Measurements from ENCODE around the gene PPP2R2C. TPM values are rescaled to one million over a fixed set of nuclear protein-coding genes. Genes with fewer than 3 reads are reported as not detected.

The PPP2R2C gene
- polyA plus RNA-seq, 1 donor (not counting 4 experiments of a cell fraction or from before 2014, with no cell fraction given): 12.3 TPM

DNA sequence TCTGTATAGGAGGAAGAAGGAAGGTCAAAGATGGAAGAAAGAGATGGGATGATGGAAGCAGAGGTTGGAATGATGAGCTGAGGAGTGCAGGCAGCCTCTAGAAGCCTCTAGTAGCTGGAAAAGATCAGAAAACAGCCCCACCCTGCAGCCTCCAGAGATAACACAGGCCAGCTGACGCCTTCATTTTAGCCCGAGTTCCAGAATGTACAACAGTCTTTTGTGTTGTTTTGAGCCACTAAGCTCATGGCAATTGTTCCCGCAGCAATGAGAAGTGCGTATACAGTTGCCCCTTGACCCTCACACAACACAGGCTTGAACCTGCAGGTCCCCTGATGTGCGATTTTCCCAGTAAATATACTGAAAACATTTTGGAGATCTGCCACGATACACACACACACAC is 130.7 kb downstream of the PPP2R2C start:
- TF ChIP-seq CTCF (optimal IDR thresholded peaks at IDR 0.05 in 1 of 3, IDR thresholded peaks at IDR 0.05 in 1 of 3, conservative IDR thresholded peaks at IDR 0.05 in 1 of 3; ENCODE audit: extremely low read depth in 1 of 3, insufficient read depth in 2 of 3, low read length in 3 of 3) (no peak), EZH2 (IDR thresholded peaks at IDR 0.05; ENCODE audit: low read length) (no peak)
- no peak for FAIRE-seq
- H3K27ac ChIP-seq (ENCODE audit: control insufficient read depth, insufficient read depth, low read length): no peak overlapping the region
- H3K4me3 ChIP-seq (ENCODE audit: control insufficient read depth in 2 of 3, extremely low read depth in 1 of 3, insufficient read depth in 2 of 3, low read depth in 1 of 3, low read length in 3 of 3): no peak overlapping the region
- no peak overlapping the region for H2AFZ ChIP-seq (ENCODE audit: control insufficient read depth, low read length)
- no peak overlapping the region for H3K9ac ChIP-seq (ENCODE audit: control insufficient read depth, extremely low read depth, insufficient read depth, low read length)
- no peaks in the 10 kb centered on the region for H3K9me3 ChIP-seq (ENCODE audit: control insufficient read depth, low read depth, low read length)
- peaks cover 0 to 3% of the 10 kb centered on the region in 2 experiments for H3K36me3 ChIP-seq (ENCODE audit: control insufficient read depth in 2 of 2, extremely low read depth in 1 of 2, insufficient read depth in 2 of 2, low read length in 2 of 2)
- no peak for DNase-seq (ENCODE audit: low read depth, low spot score)
- no peaks in the 10 kb centered on the region for H3K79me2 ChIP-seq (ENCODE audit: control insufficient read depth, insufficient read depth, low read length)
- no peaks in the 10 kb centered on the region for H4K20me1 ChIP-seq (ENCODE audit: control insufficient read depth, extremely low read depth, insufficient read depth, low read length)
- no peak overlapping the region for H3K4me2 ChIP-seq (ENCODE audit: control insufficient read depth, extremely low read depth, insufficient read depth, low read depth, low read length)
- H3K27me3 ChIP-seq (ENCODE audit: control insufficient read depth, extremely low read depth, insufficient read depth, low read length): no peaks in the 10 kb centered on the region
- dilution Hi-C loops (cut with MboI; ENCODE audit: extremely low pct_ligation_motif_present, low sequenced_read_pairs): no loop called here
- H3K9me1 ChIP-seq (ENCODE audit: control insufficient read depth, extremely low read depth, insufficient read depth, low read length): no peaks in the 10 kb centered on the region
- peaks cover 9% of the 10 kb centered on the region for H3K4me1 ChIP-seq (ENCODE audit: control insufficient read depth, extremely low read depth, insufficient read depth, low read length)

GRCh38 chr4:6340446-6341015 is 131.9 kb downstream of the PPP2R2C start:
- Histone ChIP-seq H3K4me3 (ENCODE audit: control insufficient read depth in 2 of 3, extremely low read depth in 1 of 3, insufficient read depth in 2 of 3, low read depth in 1 of 3, low read length in 3 of 3) (no peak overlapping the region), H3K9me1 (ENCODE audit: control insufficient read depth, extremely low read depth, insufficient read depth, low read length) (no peaks in the 10 kb centered on the region), H2AFZ (ENCODE audit: control insufficient read depth, low read length) (no peak overlapping the region), H3K9ac (ENCODE audit: control insufficient read depth, extremely low read depth, insufficient read depth, low read length) (no peak overlapping the region), H3K36me3 (ENCODE audit: control insufficient read depth in 2 of 2, extremely low read depth in 1 of 2, insufficient read depth in 2 of 2, low read length in 2 of 2) (peaks cover 0 to 3% of the 10 kb centered on the region in 2 experiments), H4K20me1 (ENCODE audit: control insufficient read depth, extremely low read depth, insufficient read depth, low read length) (no peaks in the 10 kb centered on the region), H3K27me3 (ENCODE audit: control insufficient read depth, extremely low read depth, insufficient read depth, low read length) (no peaks in the 10 kb centered on the region), H3K79me2 (ENCODE audit: control insufficient read depth, insufficient read depth, low read length) (no peaks in the 10 kb centered on the region), H3K9me3 (ENCODE audit: control insufficient read depth, low read depth, low read length) (no peaks in the 10 kb centered on the region), H3K4me2 (ENCODE audit: control insufficient read depth, extremely low read depth, insufficient read depth, low read depth, low read length) (no peak overlapping the region), H3K4me1 (ENCODE audit: control insufficient read depth, extremely low read depth, insufficient read depth, low read length) (peaks cover 9% of the 10 kb centered on the region), H3K27ac (ENCODE audit: control insufficient read depth, insufficient read depth, low read length) (no peak overlapping the region)
- TF ChIP-seq EZH2 (IDR thresholded peaks at IDR 0.05; ENCODE audit: low read length) (no peak), CTCF (optimal IDR thresholded peaks at IDR 0.05 in 1 of 3, IDR thresholded peaks at IDR 0.05 in 1 of 3, conservative IDR thresholded peaks at IDR 0.05 in 1 of 3; ENCODE audit: extremely low read depth in 1 of 3, insufficient read depth in 2 of 3, low read length in 3 of 3) (no peak)
- no peak for FAIRE-seq
- no peak for DNase-seq (ENCODE audit: low read depth, low spot score)
- dilution Hi-C loops (cut with MboI; ENCODE audit: extremely low pct_ligation_motif_present, low sequenced_read_pairs): no loop called here
